SU-DHL-6 (cell line): ENCODE results near the gene PHGDH.

Experiments
- CTCF ChIP-seq: fragments of 200-600 bp; sonication (generic); IDR thresholded peaks from one replicate; pipeline ENCODE4 v1.5.1; 2017; ENCODE audit warnings: antibody characterized with exemption, mild to moderate bottlenecking, low read length, moderate library complexity; ENCODE audit not compliant: insufficient read depth, poor library complexity, severe bottlenecking
- EZH2phosphoT487 ChIP-seq: fragments of 200-600 bp; sonication (generic), shearing (Covaris generic); conservative IDR thresholded peaks from 2 replicates; pipeline ENCODE4 v1.6.1; 2018; ENCODE audit warnings: mild to moderate bottlenecking, antibody characterized with exemption, low read length, moderate library complexity, mixed read lengths

- TF ChIP-seq CTCF (no peak), EZH2phosphoT487 (no peak)
Measured at GRCh38 chr1:119687434-119688079, 24.2 kb upstream of the PHGDH start.
